Mesothelial cell of epicardium (in vitro differentiated cells): ENCODE results near the gene PCSK6. TPM values are rescaled to one million over a fixed set of nuclear protein-coding genes. Genes with fewer than 3 reads are reported as not detected.
"Not testable (repeated sequence)": the region's sequence is repeated elsewhere in the genome, so short reads cannot be mapped to it uniquely, and the experiment has no call there.

Experiments
- DNase-seq, 2 experiments: peaks; one replicate each; pipeline ENCODE4 v3.0.0; 2021; ENCODE audit warnings: low spot score in 2 of 2; ENCODE audit not compliant: unreplicated experiment in 2 of 2
- H3K27ac Mint-ChIP-seq: 2 replicates; pipeline ENCODE4 v1.8.0; 2021; ENCODE audit warnings: mixed read lengths
- H3K27me3 Mint-ChIP-seq: 2 replicates; pipeline ENCODE4 v1.8.0; 2021; ENCODE audit warnings: low read depth, mixed read lengths
- H3K36me3 Mint-ChIP-seq: 2 replicates; pipeline ENCODE4 v1.8.0; 2021; ENCODE audit warnings: mixed read lengths
- H3K4me1 Mint-ChIP-seq: 2 replicates; pipeline ENCODE4 v1.8.0; 2021; ENCODE audit warnings: mixed read lengths
- H3K4me3 Mint-ChIP-seq: 2 replicates; pipeline ENCODE4 v1.8.0; 2021; ENCODE audit warnings: mild to moderate bottlenecking, moderate library complexity, mixed read lengths
- H3K9me3 Mint-ChIP-seq: 2 replicates; pipeline ENCODE4 v1.8.0; 2021; ENCODE audit warnings: mixed read lengths
- total RNA-seq: library from RNA; stranded (reverse); gene quantifications from 3 replicates; pipeline ENCODE4 v1.2.1, GENCODE V29; 2021
- TF ChIP-seq, protein P1 (sequence below): fragments of 200-600 bp; sonication (generic); IDR thresholded peaks from one replicate; pipeline ENCODE4 v1.5.0; 2021; ENCODE audit warnings: antibody characterized with exemption; ENCODE audit not compliant: unreplicated experiment

Gene PCSK6
- total RNA-seq, 1 donor from 2014 or later = 4.5 TPM

DNA sequence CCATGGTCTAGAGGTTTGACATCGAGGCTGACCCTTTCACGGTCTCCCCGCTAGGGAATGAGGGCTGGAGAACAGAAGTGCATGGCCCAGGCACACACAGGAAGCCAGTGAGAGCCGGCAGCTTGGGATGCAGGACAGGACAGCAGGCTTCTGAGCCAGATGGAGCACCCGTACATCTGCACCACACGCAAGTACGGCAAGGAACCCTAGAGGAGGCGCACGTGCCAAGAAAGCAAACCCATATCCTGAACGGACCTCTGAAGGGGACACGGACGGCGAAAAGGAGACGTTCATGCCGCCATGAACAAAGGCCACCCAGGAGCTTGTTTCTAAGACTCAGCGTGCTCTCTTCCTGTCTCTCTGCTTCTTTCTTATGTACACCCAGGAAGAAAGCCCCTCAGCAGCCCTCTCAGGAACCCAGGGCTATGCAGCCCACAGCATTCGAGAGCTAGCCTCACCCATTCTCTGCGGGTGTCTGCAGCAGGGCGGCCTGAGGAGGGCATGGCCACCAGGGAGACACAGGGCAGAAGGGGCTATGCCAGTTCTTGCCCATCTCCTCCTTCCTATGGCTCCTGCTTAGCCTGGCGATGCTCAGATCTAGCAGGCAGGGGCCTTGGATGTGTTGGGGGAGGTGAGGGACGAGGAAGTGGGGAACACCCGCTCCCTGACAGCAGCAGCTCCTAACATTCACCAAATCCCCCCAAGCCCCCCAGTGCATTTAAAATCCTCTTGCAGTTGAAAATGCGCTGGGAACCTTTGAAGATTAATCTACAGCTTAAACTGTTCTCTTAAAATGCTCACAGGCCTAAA lies 81.3 kb downstream of the PCSK6 start:
- Mint-ChIP-seq H3K4me3 (no peak overlapping the region), H3K9me3 (no peaks in the 10 kb centered on the region), H3K4me1 (no peaks in the 10 kb centered on the region), H3K27me3 (no peaks in the 10 kb centered on the region), H3K27ac (no peak overlapping the region), H3K36me3 (no peaks in the 10 kb centered on the region)
- TF ChIP-seq, protein P1, sequence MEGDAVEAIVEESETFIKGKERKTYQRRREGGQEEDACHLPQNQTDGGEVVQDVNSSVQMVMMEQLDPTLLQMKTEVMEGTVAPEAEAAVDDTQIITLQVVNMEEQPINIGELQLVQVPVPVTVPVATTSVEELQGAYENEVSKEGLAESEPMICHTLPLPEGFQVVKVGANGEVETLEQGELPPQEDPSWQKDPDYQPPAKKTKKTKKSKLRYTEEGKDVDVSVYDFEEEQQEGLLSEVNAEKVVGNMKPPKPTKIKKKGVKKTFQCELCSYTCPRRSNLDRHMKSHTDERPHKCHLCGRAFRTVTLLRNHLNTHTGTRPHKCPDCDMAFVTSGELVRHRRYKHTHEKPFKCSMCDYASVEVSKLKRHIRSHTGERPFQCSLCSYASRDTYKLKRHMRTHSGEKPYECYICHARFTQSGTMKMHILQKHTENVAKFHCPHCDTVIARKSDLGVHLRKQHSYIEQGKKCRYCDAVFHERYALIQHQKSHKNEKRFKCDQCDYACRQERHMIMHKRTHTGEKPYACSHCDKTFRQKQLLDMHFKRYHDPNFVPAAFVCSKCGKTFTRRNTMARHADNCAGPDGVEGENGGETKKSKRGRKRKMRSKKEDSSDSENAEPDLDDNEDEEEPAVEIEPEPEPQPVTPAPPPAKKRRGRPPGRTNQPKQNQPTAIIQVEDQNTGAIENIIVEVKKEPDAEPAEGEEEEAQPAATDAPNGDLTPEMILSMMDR = no peak
- peak in 1 of 2 experiments; percentile 32 for DNase-seq

DNA sequence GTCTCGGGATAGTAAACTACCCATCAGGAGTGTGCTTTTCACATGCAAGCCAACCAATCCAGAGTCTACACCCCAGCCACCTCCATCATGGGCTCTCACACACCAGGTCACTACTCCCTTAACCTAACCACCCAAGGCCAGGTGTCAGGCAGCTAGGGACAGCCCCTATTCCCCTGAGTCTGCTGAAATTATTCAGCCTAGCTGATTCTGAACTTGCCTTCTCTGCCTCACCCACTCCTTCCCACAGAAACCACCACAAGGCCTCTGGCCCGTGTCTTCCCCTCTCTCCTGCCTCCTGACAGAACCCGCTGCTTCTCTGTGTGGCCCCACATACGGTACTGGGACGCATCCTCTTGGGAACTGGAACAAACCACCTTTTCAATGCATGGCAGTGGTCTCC lies 82.1 kb downstream of the PCSK6 start:
- no peaks in the 10 kb centered on the region for H3K27me3 Mint-ChIP-seq
- no peaks in the 10 kb centered on the region for H3K4me1 Mint-ChIP-seq
- H3K9me3 Mint-ChIP-seq = no peaks in the 10 kb centered on the region
- no peaks in the 10 kb centered on the region for H3K36me3 Mint-ChIP-seq
- H3K4me3 Mint-ChIP-seq = no peak overlapping the region
- H3K27ac Mint-ChIP-seq = no peak overlapping the region
- TF ChIP-seq, protein P1 = no peak
- DNase-seq = peak in 1 of 2 experiments; percentile 21

DNA sequence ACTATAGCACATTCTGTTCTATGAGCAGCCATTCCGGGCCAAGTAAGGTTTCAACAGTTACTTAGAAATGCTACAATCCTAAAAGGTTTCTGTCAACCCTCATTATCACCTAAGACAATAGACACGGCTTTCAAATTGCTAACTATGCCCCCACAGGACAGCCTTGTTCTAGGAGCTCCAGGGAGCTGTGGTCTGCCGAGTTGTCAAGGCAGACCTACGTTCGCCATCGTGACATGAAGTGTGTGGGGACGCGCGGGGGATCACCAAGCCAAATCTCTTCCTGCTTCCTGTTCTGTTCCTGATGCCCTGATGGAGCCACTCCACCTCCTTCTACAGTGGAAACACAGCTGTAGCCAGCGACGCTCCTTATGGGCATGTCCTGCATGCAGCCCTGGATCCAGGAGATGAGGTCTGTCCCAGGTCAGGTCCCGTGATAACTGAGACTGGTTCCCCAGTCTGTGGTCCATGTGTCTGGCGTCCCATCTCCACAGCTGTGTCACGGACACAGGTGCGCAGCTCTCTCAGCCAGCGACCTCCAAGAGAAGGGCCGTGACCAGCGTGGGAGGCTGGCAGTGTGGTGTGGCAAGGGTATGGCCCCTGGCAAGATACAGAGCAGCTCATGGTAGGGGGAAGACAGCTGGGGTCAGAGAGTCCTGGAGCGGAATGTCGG lies 82.8 kb downstream of the PCSK6 start:
- TF ChIP-seq, protein P1 = no peak
- H3K9me3 Mint-ChIP-seq = no peaks in the 10 kb centered on the region
- H3K4me3 Mint-ChIP-seq = no peak overlapping the region
- H3K4me1 Mint-ChIP-seq = no peaks in the 10 kb centered on the region
- no peaks in the 10 kb centered on the region for H3K36me3 Mint-ChIP-seq
- no peaks in the 10 kb centered on the region for H3K27me3 Mint-ChIP-seq
- DNase-seq = peak in 1 of 2 experiments; percentile 29
- no peak overlapping the region for H3K27ac Mint-ChIP-seq

DNA sequence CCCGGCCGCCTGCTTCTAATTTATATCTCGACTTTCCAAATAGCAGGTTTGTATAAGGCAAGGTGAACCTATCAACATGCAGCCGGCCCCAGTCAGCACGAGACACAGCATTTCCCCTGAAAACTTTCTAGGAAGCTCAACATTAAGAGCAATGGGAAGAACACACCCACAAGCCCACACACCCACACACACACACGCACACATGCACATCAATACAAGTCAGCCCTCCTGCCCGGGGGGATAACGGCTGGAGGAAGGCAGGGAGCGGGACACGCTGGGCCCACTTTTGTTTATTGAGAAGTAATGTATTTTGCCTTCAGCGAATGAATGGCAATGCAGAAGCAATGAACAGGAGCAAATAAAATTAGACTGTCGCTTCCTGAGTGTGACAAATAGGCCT lies 83.5 kb downstream of the PCSK6 start:
- H3K27ac Mint-ChIP-seq = no peak overlapping the region
- TF ChIP-seq, protein P1 = no peak
- no peaks in the 10 kb centered on the region for H3K27me3 Mint-ChIP-seq
- DNase-seq = peak in 1 of 2 experiments; percentile 38
- H3K4me1 Mint-ChIP-seq = no peaks in the 10 kb centered on the region
- H3K4me3 Mint-ChIP-seq = no peak overlapping the region
- peaks cover 3% of the 10 kb centered on the region for H3K9me3 Mint-ChIP-seq
- no peaks in the 10 kb centered on the region for H3K36me3 Mint-ChIP-seq

DNA sequence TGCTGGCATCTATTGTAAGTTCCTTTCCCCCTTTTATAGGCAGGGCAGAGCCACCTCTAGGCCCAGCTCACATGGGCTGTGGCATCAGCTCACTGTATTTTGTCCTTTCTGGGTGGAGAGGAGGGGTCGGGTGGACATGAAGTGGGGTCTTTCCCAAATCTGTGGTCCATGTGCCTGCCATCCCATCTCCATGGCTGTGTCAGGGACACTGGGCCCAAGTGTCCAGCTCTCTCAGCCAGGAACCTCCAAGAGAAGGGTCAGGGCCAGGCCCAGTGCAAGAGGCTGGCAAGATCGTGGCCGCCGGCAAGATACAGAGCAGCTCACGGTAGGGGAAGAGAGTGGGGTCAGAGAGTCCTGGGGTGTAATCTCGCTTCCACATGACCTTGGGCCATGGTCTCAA lies 85.3 kb downstream of the PCSK6 start:
- Mint-ChIP-seq H3K4me3 (no peak overlapping the region), H3K9me3 (peaks cover 3% of the 10 kb centered on the region), H3K27ac (no peak overlapping the region), H3K4me1 (no peaks in the 10 kb centered on the region), H3K27me3 (peaks cover 8% of the 10 kb centered on the region), H3K36me3 (no peaks in the 10 kb centered on the region)
- TF ChIP-seq, protein P1 = no peak
- DNase-seq = peak in 1 of 2 experiments; percentile 25

DNA sequence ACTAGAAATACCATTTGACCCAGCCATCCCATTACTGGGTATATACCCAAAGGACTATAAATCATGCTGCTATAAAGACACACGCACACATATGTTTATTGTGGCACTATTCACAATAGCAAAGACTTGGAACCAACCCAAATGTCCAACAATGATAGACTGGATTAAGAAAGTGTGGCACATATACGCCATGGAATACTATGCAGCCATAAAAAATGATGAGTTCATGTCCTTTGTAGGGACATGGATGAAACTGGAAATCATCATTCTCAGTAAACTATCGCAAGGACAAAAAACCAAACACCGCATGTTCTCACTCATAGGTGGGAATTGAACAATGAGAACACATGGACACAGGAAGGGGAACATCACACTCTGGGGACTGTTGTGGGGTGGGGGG lies 86.6 kb downstream of the PCSK6 start:
- not testable (repeated sequence) for DNase-seq, H3K4me1 Mint-ChIP-seq, H3K36me3 Mint-ChIP-seq, H3K27me3 Mint-ChIP-seq, H3K27ac Mint-ChIP-seq, H3K9me3 Mint-ChIP-seq, H3K4me3 Mint-ChIP-seq
